ENCODE data around the gene ABHD12.
A peak's percentile ranks its signal among the peaks of the same experiment; 100 is the strongest.

DNA sequence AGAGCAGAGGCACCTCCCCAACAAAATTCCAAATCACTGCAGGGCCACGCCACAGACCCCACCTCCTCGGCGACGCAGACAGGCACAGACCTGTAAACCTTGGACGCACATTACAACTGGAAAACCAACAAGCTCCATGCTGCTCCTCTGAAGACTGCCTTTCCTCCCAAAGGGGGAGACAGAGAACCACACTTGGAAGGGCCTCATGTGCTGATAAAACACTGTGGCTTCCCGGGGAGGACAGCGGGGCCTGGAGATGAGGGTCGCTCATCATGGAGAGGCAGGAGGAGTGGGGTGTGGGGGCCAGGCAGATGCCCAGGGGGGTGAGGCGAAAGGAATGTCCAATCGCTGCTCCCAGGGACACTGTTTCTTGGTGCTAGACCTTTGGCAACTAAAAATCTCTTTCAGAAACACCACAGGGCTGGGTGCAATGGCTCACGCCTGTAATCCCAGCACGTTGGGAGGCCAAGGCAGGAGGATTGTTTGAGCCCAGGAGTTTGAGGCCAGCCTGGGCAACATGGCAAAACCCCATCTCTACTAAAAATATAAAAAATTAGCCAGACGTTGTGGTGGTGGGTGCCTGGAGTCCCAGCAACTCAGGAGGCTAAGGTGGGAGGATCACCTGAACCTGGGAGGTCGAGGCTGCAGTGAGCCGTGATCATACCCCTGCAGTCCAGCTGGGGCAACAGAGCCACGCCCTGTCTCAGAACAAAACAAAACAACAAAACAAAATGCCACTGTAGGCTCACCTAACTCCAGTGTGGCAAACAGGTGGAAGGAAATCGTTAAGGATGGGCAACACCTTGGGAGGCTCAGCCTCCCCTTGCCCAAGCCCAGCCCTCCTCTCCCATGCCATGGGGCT is 53.8 kb downstream of the ABHD12 start:
- TF ChIP-seq CTCF (optimal IDR thresholded peaks at IDR 0.05 in 1 of 3, IDR thresholded peaks at IDR 0.05 in 1 of 3, conservative IDR thresholded peaks at IDR 0.05 in 1 of 3; ENCODE audit: extremely low read depth in 1 of 3, insufficient read depth in 2 of 3, low read length in 3 of 3), result peak; percentile 66 to 86 (median 75)
- TF ChIP-seq EZH2 (IDR thresholded peaks at IDR 0.05; ENCODE audit: low read length), result no peak

Measured in keratinocyte (primary cell).